ENCODE results near the gene CFAP97D2. TPM values are rescaled to one million over a fixed set of nuclear protein-coding genes. Genes with fewer than 3 reads are reported as not detected.
A peak's percentile ranks its signal among the peaks of the same experiment; 100 is the strongest.

Gene CFAP97D2
- total RNA-seq, 5 donors from 2014 or later (not counting 1 experiment from before 2014, with no cell fraction given): 0.92 to 4.5 (median 2.6) TPM

GRCh38 chr13:114234645-114235421, 55.8 kb downstream of the CFAP97D2 start, which contains the start of gene CDC16:
TSS of gene CDC16 (plus strand) at chr13:114234897. CDS start at chr13:114235085, 188 bp downstream.
- peaks cover 19% of the 10 kb centered on the region for H3K36me3 Mint-ChIP-seq
- H3K4me1 ChIP-seq (ENCODE audit: control insufficient read depth in 1 of 2, extremely low read depth in 1 of 2, insufficient read depth in 2 of 2, low read length in 2 of 2): peaks cover 9 to 14% of the 10 kb centered on the region in 2 experiments
- DNase-seq: peak; percentile 46 to 90 (median 67)
- H3K9me3 ChIP-seq: no peaks in the 10 kb centered on the region
- H3K4me3 ChIP-seq (ENCODE audit: control insufficient read depth in 1 of 2, extremely low read depth in 1 of 2, low read length in 1 of 2): peak within 1 kb of the TSS; percentile 57 to 64
- no peaks in the 10 kb centered on the region for H3K9me3 Mint-ChIP-seq
- no peaks in the 10 kb centered on the region for H3K27me3 ChIP-seq (replicated peaks in 1 of 2; ENCODE audit: control insufficient read depth in 2 of 2, extremely low read depth in 1 of 2, insufficient read depth in 2 of 2, low read length in 1 of 2)
- H3K4me1 Mint-ChIP-seq: peaks cover 26 to 32% (median 29%) of the 10 kb centered on the region in 3 donors
- H3K27ac ChIP-seq (ENCODE audit: low read length): peak within 1 kb of the TSS; percentile 1
- peak within 1 kb of the TSS; percentile 85 to 91 for H3K27ac Mint-ChIP-seq
- H3K4me3 Mint-ChIP-seq: peak within 1 kb of the TSS; percentile 79 to 84 (median 84)
- H3K27me3 Mint-ChIP-seq: peaks cover 0 to 8% of the 10 kb centered on the region in 2 donors
- peak; percentile 85 to 92 (median 91) for ATAC-seq (replicated peaks in 1 of 4)
- WGBS (ENCODE audit: insufficient coverage): 1% methylated on average over 75 of the region's 76 CpGs
- POLR2A ChIA-PET: no interaction called here
- CTCF ChIA-PET: no interaction called here
- H3K36me3 ChIP-seq (ENCODE audit: control insufficient read depth in 2 of 2, extremely low read depth in 1 of 2, insufficient read depth in 1 of 2, low read length in 1 of 2): peaks cover 8 to 28% of the 10 kb centered on the region in 2 donors

- ATAC-seq (replicated peaks in 1 of 4): no peak
- no peaks in the 10 kb centered on the region for H3K9me3 ChIP-seq
- H3K27me3 ChIP-seq (replicated peaks in 1 of 2; ENCODE audit: control insufficient read depth in 2 of 2, extremely low read depth in 1 of 2, insufficient read depth in 2 of 2, low read length in 1 of 2): no peaks in the 10 kb centered on the region
- POLR2A ChIA-PET: no interaction called here
- Mint-ChIP-seq H3K9me3 (no peaks in the 10 kb centered on the region), H3K4me3 (peak overlapping the region; percentile 79 to 84 (median 84)), H3K27me3 (peaks cover 0 to 2% of the 10 kb centered on the region in 2 donors), H3K27ac (peak overlapping the region; percentile 79 to 80), H3K4me1 (peaks cover 26 to 33% (median 29%) of the 10 kb centered on the region in 3 donors), H3K36me3 (peaks cover 20% of the 10 kb centered on the region)
- H3K27ac ChIP-seq (ENCODE audit: low read length): peak overlapping the region; percentile 1
- DNase-seq: no peak
- CTCF ChIA-PET: interaction anchor here in 1 of 2 donors (0.7 kb wide), 1 partner anchor 168 kb away, joined by 3 read pairs; no protein-coding TSS in a partner anchor
- H3K4me3 ChIP-seq (ENCODE audit: control insufficient read depth in 1 of 2, extremely low read depth in 1 of 2, low read length in 1 of 2): peak overlapping the region; percentile 57 to 64
- H3K4me1 ChIP-seq (ENCODE audit: control insufficient read depth in 1 of 2, extremely low read depth in 1 of 2, insufficient read depth in 2 of 2, low read length in 2 of 2): peaks cover 9 to 14% of the 10 kb centered on the region in 2 experiments
- WGBS (ENCODE audit: insufficient coverage): 72% methylated on average over 5 of the region's 10 CpGs
- H3K36me3 ChIP-seq (ENCODE audit: control insufficient read depth in 2 of 2, extremely low read depth in 1 of 2, insufficient read depth in 1 of 2, low read length in 1 of 2): peaks cover 8 to 35% of the 10 kb centered on the region in 2 donors
These were observed 56.6 kb downstream of the CFAP97D2 start for GRCh38 chr13:114235697-114236096.

- peak overlapping the region; percentile 79 to 84 (median 84) for H3K4me3 Mint-ChIP-seq
- H3K4me3 ChIP-seq (ENCODE audit: control insufficient read depth in 1 of 2, extremely low read depth in 1 of 2, low read length in 1 of 2): no peak overlapping the region
- no peaks in the 10 kb centered on the region for H3K9me3 Mint-ChIP-seq
- H3K36me3 Mint-ChIP-seq: peaks cover 26% of the 10 kb centered on the region
- no CpG with 5 or more reads among the region's 4 CpGs for WGBS (ENCODE audit: insufficient coverage)
- no peaks in the 10 kb centered on the region for H3K27me3 Mint-ChIP-seq
- H3K4me1 ChIP-seq (ENCODE audit: control insufficient read depth in 1 of 2, extremely low read depth in 1 of 2, insufficient read depth in 2 of 2, low read length in 2 of 2): peaks cover 9 to 14% of the 10 kb centered on the region in 2 experiments
- ATAC-seq (replicated peaks in 1 of 4) (no peak), DNase-seq (no peak)
- peaks cover 26 to 37% (median 29%) of the 10 kb centered on the region in 3 donors for H3K4me1 Mint-ChIP-seq
- H3K27me3 ChIP-seq (replicated peaks in 1 of 2; ENCODE audit: control insufficient read depth in 2 of 2, extremely low read depth in 1 of 2, insufficient read depth in 2 of 2, low read length in 1 of 2): no peaks in the 10 kb centered on the region
- H3K9me3 ChIP-seq: no peaks in the 10 kb centered on the region
- POLR2A ChIA-PET: interaction anchor here in 1 of 2 donors (0.5 kb wide), 1 partner anchor 130 kb away, joined by 3 read pairs; no protein-coding TSS in a partner anchor
- peaks cover 12 to 39% of the 10 kb centered on the region in 2 donors for H3K36me3 ChIP-seq (ENCODE audit: control insufficient read depth in 2 of 2, extremely low read depth in 1 of 2, insufficient read depth in 1 of 2, low read length in 1 of 2)
- no peak overlapping the region for H3K27ac ChIP-seq (ENCODE audit: low read length)
- CTCF ChIA-PET: interaction anchor here in 1 of 2 donors (0.6 to 0.7 kb wide), 3 partner anchors 168 to 1251 kb away, joined by 3 read pairs; no protein-coding TSS in a partner anchor
- H3K27ac Mint-ChIP-seq: peak overlapping the region in 1 of 2 donors; percentile 28
These were observed 57.2 kb downstream of the CFAP97D2 start for GRCh38 chr13:114236227-114236626.

- peaks cover 37% of the 10 kb centered on the region for H3K36me3 Mint-ChIP-seq
These were observed 58.5 kb downstream of the CFAP97D2 start for GRCh38 chr13:114237415-114238112.

GRCh38 chr13:114241918-114242317, 62.9 kb downstream of the CFAP97D2 start:
- Histone ChIP-seq H3K4me1 (ENCODE audit: control insufficient read depth in 1 of 2, extremely low read depth in 1 of 2, insufficient read depth in 2 of 2, low read length in 2 of 2) (peaks cover 0 to under 1% of the 10 kb centered on the region in 2 experiments), H3K4me3 (ENCODE audit: control insufficient read depth in 1 of 2, extremely low read depth in 1 of 2, low read length in 1 of 2) (no peak overlapping the region), H3K27me3 (replicated peaks in 1 of 2; ENCODE audit: control insufficient read depth in 2 of 2, extremely low read depth in 1 of 2, insufficient read depth in 2 of 2, low read length in 1 of 2) (no peaks in the 10 kb centered on the region), H3K36me3 (ENCODE audit: control insufficient read depth in 2 of 2, extremely low read depth in 1 of 2, insufficient read depth in 1 of 2, low read length in 1 of 2) (peaks cover 16 to 92% of the 10 kb centered on the region in 2 donors), H3K9me3 (no peaks in the 10 kb centered on the region), H3K27ac (ENCODE audit: low read length) (no peak overlapping the region)
- Mint-ChIP-seq H3K27ac (no peak overlapping the region), H3K36me3 (peaks cover 70% of the 10 kb centered on the region), H3K27me3 (no peaks in the 10 kb centered on the region), H3K4me1 (peaks cover 11 to 28% (median 15%) of the 10 kb centered on the region in 3 donors), H3K9me3 (no peaks in the 10 kb centered on the region), H3K4me3 (no peak overlapping the region)
- ChIA-PET POLR2A (no interaction called here), CTCF (no interaction called here)
- DNase-seq (no peak), ATAC-seq (replicated peaks in 1 of 4) (no peak)
- 40% methylated on average over 2 of the region's 6 CpGs for WGBS (ENCODE audit: insufficient coverage)

More at GRCh38 chr13:114237415-114238112, 58.5 kb downstream of the CFAP97D2 start:
- H3K9me3 Mint-ChIP-seq: no peaks in the 10 kb centered on the region
- Histone ChIP-seq H3K4me1 (ENCODE audit: control insufficient read depth in 1 of 2, extremely low read depth in 1 of 2, insufficient read depth in 2 of 2, low read length in 2 of 2) (peaks cover 9 to 14% of the 10 kb centered on the region in 2 experiments), H3K9me3 (no peaks in the 10 kb centered on the region), H3K27ac (ENCODE audit: low read length) (no peak overlapping the region), H3K36me3 (ENCODE audit: control insufficient read depth in 2 of 2, extremely low read depth in 1 of 2, insufficient read depth in 1 of 2, low read length in 1 of 2) (peaks cover 16 to 52% of the 10 kb centered on the region in 2 donors), H3K4me3 (ENCODE audit: control insufficient read depth in 1 of 2, extremely low read depth in 1 of 2, low read length in 1 of 2) (no peak overlapping the region), H3K27me3 (replicated peaks in 1 of 2; ENCODE audit: control insufficient read depth in 2 of 2, extremely low read depth in 1 of 2, insufficient read depth in 2 of 2, low read length in 1 of 2) (no peaks in the 10 kb centered on the region)
- no peaks in the 10 kb centered on the region for H3K27me3 Mint-ChIP-seq
- CTCF ChIA-PET: no interaction called here
- 98% methylated on average over 4 of the region's 7 CpGs for WGBS (ENCODE audit: insufficient coverage)
- POLR2A ChIA-PET: interaction anchor here in 1 of 2 donors (0.7 kb wide), 1 partner anchor 40 kb away, joined by 6 read pairs; no protein-coding TSS in a partner anchor
- H3K4me3 Mint-ChIP-seq: peak overlapping the region in 1 of 3 donors; percentile 14
- peaks cover 28 to 43% (median 29%) of the 10 kb centered on the region in 3 donors for H3K4me1 Mint-ChIP-seq
- ATAC-seq (replicated peaks in 1 of 4): no peak
- no peak overlapping the region for H3K27ac Mint-ChIP-seq
- DNase-seq: no peak

- no peaks in the 10 kb centered on the region for H3K4me1 ChIP-seq (ENCODE audit: control insufficient read depth in 1 of 2, extremely low read depth in 1 of 2, insufficient read depth in 2 of 2, low read length in 2 of 2)
- WGBS (ENCODE audit: insufficient coverage): no CpG with 5 or more reads among the region's 3 CpGs
- POLR2A ChIA-PET: no interaction called here
- no peak overlapping the region for H3K27ac Mint-ChIP-seq
- no peaks in the 10 kb centered on the region for H3K9me3 Mint-ChIP-seq
- H3K36me3 ChIP-seq (ENCODE audit: control insufficient read depth in 2 of 2, extremely low read depth in 1 of 2, insufficient read depth in 1 of 2, low read length in 1 of 2): peaks cover 8 to 93% of the 10 kb centered on the region in 2 donors
- CTCF ChIA-PET: no interaction called here
- H3K9me3 ChIP-seq: no peaks in the 10 kb centered on the region
- H3K27ac ChIP-seq (ENCODE audit: low read length): no peak overlapping the region
- no peak overlapping the region for H3K4me3 Mint-ChIP-seq
- no peak for ATAC-seq (replicated peaks in 1 of 4)
- H3K36me3 Mint-ChIP-seq: peaks cover 71% of the 10 kb centered on the region
- H3K4me3 ChIP-seq (ENCODE audit: control insufficient read depth in 1 of 2, extremely low read depth in 1 of 2, low read length in 1 of 2): no peak overlapping the region
- no peak for DNase-seq
- H3K4me1 Mint-ChIP-seq: peaks cover 2 to 21% (median 8%) of the 10 kb centered on the region in 3 donors
- H3K27me3 Mint-ChIP-seq: no peaks in the 10 kb centered on the region
- H3K27me3 ChIP-seq (replicated peaks in 1 of 2; ENCODE audit: control insufficient read depth in 2 of 2, extremely low read depth in 1 of 2, insufficient read depth in 2 of 2, low read length in 1 of 2): no peaks in the 10 kb centered on the region
These were observed 64.9 kb downstream of the CFAP97D2 start for GRCh38 chr13:114243971-114244370.

Measured in T-cell (primary cell).